ENCODE results near the gene PPL.
A peak's percentile ranks its signal among the peaks of the same experiment; 100 is the strongest.

Gene PPL

DNA sequence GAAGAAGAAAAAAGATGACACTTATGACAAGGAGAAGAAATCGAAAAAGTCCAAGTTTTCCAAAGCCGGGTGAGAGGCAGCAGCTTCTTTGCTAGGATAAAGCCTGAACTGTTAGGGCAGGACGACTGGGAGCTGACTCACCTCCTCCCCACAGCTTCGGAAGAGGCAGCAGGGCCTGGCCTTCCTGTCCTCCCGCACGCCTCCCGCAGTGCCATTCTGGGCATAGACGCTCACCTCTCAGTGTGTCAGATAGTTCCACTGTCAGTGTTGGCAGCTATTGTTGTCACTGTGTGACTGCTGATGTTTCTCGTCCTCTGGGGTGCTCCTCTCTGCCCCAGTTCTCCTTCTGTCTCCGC is 77.1 kb downstream of the PPL start:
- DNase-seq, result no peak

DNA sequence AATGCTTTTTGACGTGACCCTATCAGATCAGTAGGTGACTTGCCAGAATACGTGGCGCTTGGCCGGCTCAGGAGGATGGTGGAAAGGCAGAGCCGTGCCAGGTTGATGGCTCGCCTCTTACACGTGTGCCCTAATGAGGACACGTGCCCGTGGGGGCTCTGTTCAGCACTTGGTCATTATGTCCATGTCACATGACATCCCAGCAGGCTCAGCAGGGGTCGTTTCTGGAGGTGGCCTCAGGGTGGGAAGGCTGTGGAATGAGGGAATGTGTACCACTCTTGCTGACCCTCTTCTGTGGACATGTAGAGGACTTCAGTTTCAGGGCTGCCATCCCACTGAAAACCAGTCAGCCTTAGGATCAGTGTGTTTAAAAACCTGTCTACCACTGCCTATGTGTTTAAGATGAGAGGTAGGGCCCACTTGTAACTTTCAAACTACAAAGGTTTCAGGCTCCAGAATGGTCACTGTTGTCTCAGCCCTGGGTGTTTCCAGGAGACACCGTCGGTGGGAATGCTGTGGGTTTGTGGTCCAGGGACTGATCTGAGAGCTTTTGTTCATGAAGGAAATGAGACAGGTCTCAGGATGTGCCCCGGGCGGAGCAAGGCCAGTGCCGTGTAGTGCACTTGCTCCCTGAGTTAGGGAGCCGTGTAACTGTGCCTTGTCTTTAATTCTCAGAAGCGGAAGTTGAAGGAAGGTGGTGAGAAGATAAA is 77.6 kb downstream of the PPL start:
- DNase-seq, result no peak

DNA sequence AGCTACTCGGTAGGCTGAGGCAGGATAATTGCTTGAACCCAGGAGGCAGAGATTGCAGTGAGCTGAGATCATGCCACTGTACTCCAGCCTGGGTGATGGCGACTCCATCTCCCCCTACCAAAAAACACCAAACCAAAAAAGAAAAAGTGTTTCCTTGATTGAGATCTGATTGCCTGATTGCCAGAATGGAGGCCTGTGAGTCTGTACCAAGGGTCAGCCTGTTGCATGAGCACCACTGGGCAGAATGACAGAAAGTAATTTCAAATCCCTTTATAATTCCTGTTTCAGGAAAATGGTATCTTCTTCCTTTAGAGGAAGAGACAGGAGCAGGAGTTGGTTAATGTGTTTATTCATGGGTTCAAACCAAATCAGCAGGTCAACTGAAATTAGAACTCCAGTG is 81.1 kb downstream of the PPL start:
- no peak for DNase-seq

DNA sequence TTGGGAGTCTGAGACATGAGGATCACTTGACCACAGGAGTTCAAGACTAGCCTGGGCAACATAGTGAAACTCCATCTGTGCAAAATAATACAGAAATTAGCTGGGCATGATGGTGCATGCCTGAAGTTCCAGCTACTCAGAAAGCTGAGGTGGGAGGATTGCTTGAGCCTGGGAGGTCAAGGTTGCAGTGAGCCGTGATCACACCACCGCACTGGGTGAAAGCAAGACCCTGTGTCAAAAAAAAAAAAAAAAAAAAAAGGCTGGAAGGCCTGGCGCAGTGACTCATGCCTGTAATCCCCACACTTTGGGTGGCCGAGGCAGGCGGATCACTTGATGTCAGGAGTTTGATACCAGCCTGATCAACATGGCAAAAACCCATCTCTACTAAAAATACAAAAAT is 81.6 kb downstream of the PPL start:
- no peak for DNase-seq

DNA sequence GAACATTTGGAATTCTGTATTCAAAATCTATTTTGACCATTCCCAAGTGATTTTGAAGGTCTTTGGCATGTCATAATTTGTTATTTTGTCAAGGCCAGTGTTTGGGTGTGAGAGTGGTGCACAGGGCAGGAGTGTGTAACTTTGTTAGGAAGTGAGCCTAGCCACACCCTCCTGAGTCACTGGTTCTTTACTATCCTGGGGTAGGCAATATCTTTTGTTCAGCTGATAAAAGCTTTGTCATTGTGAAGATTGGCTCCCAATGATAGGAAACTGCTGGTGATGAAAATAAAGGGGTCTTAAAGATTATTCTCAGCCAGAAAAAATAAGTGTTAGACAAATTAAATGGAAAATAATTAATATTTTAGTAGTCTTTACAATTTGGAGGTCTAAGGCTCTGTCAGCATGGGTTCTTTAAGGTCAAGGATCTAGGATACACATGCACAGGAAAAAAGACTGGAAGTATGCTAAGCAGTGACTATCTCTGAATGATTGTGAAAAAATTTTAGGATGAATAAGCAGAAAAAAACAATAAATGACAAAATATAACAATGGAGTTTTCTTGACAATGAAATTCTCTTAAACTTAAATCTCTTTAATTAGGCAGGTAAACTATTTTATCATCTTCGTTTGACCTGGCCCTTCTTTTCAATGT is 84.6 kb downstream of the PPL start:
- no peak for DNase-seq

DNA sequence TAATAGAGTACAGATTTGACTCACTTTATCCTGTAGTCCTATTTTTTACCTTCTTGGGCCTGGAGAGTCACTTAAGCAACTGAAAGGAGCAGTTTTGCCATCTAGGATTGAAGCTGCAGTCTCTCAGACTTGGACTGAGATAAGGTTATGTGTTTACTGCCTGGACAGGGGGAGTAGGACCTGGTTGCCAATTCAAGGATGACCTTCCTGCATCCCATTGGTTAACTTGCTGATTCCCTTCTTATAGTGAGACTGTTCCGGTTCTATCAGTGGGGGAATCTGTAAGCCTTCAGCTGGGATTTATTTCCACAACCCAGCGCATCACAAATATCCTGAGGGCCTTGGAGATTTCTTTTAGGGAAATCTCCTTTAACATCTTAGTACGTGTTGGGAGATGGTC is 86.7 kb downstream of the PPL start:
- DNase-seq, result no peak

DNA sequence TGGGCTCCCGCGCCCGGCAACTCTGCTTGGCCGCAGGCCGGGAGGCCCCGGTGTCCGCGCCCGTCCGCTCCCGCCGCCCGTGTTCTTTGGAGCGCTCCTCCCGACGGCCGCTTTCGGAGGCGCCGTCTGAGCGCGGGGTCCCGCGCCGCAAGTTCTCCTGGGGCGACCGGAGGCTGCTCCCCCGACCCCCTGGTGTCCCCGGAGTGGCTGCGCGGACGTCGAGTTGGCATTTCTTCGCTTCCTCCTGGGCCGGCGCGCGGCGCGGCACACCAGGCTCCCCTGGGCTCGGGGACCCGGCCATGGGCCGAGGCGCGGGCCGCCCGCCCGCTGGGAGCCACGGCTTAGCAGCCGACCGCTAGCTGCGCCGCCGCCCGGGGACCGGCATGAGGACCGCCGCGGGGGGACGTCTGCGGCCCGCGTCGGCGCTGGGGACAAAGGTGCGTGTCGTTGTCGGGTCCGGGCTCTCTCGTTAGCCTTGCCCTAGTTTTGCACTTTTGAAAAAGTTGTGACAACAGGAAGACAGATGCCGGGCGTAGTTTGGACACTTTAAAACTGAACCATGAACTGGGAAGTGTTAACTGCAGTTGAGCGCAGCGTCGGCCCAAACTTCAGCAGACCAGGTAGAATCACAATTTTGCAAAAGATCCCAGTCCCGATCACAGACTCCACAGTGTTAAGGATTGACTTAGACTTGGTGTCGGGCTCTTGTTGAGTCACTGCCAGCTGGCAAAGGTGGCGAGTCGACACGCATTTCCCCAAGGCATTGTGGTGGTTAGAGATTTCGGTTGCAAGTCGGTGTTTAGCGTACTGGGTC is 89.0 kb downstream of the PPL start:
- no peak for DNase-seq

DNA sequence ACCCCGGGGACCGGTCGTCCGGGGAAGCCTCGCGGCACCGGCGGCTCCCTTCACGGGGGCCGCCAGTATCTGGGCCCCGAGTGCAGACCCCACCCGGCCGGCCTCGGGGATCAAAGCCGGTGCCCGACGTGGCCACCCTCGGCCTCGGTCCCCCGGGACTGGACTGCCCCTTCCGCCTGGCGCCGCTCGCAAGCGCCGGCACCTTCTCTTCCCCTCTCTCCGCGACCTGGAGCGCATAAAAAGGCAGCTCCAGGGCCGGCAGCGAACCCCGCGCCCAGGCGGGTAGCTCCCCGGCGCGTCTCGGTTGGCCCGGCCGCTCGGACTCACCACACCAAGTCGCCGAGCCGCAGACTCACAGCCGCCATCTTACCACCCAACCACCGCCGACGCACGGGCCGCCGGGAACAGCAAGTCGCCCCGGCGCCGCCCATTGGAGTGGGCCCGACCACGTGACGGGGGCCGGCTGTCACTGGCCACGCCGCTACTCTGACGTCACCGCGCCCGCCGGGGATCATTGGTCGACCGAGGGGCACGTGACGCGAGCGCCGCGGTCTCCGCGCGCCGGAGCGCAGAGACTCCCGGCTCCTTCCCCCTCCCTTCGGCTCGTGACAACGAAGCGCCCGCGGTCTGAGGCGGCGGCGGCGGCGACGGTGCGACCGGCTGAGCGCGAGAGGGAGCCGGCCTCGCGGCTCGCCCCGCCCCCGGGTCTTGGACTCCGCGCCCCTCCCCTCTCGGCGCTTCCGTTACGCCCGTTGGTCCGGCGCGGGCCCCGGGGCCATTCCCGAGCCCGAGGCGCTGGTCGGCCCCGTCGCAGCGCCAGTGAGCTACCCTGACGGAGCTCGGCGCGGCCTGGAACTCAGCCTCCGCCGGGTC is 89.8 kb downstream of the PPL start, which contains the start of the genes GLYR1 and UBN1:
Gene GLYR1, minus strand, starts transcription at position 388 of the 873 bp plus-strand sequence. Its CDS starts 23 bp downstream, at position 365.
Gene UBN1, plus strand, starts transcription at position 581 of the 873 bp plus-strand sequence. CDS start 5,437 bp downstream, outside the sequence.
- DNase-seq, result peak; percentile 65

DNA sequence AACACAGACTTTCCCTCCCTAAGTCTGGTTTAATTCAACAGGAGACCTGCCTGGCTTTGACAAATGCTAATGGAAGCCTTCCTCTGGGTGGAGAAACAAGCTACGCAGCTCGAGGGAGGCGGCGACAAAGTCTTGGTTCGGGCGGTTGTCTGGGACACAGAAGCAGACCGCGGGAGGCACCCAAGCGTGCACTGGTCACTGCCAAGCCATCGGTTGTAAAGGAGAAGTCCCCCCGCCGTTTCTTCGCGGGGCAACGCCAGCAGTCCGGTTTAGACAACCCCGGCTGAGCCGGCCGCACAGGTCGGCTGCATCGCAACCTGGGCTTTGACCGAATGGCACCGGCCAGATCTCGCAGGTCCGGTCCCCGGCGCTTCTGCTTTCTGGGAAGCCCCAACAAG is 90.4 kb downstream of the PPL start:
- DNase-seq, result no peak

DNA sequence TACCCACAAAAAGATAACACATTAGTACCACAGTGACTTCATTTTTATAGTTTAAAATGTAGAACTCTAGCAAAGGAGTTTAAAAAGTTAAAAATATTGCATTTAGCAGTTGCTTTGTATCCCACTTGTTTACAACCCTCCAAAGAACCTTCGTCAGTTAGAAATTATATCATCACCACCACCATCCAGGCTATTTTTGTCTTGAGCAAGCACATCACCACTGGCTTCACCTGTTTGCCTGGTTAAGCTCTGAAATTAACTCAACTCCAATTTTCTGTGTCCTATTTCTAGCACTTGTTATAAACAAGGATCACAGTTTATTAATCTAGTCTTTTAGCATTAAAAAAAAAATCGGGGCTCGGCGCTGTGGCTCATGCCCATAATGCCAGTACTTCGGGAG is 96.0 kb downstream of the PPL start:
- DNase-seq, result no peak

DNA sequence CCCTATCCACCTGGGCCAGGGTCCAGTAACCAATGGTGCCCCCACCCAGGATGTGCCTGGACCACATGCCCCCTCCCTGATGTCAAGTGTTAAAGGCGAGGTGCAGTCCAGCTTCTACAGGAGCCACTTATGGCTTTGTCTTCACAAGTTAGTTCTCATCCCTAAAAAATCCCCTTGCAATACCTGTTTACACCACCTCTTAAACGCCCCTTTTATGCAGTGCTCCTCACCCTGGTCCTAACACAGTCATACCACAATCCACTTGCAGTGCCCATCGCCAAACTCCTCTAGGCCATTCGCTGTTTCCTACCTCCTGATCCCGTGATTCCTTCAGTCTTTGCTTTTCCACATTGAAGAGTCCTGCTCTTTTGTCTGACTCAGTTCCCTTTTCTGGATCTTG is 97.0 kb downstream of the PPL start:
- no peak for DNase-seq

DNA sequence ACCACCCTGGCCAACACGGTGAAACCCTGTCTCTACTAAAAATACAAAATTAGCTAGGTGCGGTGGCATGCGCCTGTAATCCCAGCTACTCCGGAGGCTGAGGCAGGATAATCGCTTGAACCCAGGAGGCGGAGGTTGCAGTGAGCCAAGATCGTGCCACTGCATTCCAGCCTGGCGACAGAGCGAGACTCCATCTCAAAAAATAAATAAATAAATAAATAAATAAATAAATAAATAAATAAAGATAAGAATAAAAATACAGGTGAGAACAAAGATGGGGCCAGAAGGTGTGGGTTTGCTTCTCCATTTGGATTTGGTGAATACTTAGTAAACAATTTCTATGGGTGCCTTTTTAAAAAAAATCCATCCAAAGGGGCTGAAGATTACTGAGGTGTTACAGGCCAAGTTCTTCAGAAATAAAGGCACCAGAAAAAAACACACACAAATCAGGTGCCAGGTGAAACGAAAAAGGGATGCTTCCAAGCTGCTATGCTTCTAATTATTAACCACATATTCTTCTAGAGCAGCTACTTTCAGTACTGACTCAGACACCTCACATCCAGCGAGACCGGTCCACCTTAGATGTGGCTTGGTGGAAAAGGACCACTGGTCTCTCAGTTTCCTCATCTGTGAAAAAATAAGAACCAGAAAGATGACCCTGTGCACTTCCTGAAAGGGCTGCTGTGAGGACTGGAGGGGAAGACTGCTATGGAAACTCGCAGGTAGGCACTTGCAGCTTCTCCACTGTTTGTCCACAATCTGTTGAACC is 99.0 kb downstream of the PPL start:
- DNase-seq, result no peak

DNA sequence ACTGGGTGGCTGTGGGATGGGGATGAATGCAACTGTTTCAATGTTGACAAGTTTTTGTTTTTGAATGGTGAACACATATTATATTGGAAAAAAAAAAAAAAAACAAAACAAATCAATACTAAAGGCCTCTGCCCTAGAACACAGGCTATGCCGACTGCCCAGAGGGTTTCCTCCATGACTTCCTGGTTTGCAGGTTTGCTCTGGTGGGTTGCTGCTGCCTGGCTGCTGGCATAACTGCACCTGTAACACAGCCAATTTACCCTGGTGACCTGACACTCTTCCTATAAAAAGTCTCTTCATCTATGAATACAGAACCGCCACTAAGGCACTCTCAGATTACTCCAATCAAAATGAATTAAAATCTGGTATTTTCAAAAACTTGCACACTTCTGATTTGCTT is 100.2 kb downstream of the PPL start:
- DNase-seq, result no peak

DNA sequence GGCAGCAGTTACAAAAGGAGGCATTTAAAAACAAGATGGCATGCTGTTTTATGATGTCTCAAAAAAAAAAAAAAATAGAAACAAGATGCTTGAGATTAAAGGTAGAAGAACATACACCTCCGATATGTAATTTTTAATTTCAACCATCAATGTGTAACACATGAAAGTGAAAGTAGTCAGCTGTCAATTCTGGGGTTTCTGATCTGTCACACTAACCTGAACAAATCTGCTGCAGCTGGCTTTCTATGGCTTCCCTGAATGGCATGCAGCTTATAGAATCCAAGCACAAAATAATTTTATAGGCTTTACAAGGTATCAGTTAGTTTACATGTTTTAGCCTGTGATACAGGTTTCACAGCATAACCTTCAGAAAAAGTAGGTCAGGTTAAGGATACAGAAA is 103.4 kb downstream of the PPL start:
- DNase-seq, result no peak

DNA sequence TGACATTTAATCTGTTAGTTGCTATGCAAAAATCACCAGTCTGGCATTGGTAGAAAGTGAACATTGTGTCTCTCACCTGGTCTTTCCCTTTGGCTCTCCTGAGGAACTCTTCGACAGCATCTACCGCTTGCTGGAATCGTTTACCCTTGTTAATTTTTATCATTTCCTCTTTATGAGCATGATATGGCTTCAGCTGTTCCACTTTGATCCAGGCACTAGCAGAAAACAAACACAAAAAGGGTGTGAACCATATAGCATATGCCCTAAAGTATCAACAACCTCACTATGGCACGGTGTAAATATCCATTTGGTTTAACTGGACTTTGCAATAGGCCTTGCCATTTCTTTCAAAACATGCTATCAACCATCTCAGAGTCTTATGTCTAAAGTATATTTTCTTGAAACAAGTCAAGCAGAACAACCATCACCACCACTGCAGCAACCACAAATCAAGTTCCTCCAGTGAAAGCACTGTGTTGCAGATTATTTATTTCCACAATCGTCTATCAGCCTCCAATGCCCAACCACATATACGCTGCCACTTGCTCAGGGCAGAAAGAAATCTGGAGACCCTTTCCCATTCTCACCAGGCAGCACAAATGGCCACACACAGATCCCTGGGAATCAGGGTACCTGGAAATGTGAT is 104.1 kb downstream of the PPL start:
- DNase-seq, result no peak
